Psoas muscle (tissue), 8 donors: Measurements from ENCODE around the gene S1PR1. TPM values are rescaled to one million over a fixed set of nuclear protein-coding genes. Genes with fewer than 3 reads are reported as not detected.

Source experiments
- ATAC-seq, 4 donors: fragments of 200-7000 bp; cut with Tn5 transposase; one replicate each; pipeline ENCODE4 v1.9.1; 2020; ENCODE audit warnings: moderate library complexity in 3 of 4, mild to moderate bottlenecking in 2 of 4
- DNase-seq, 2 donors: peaks; one replicate each; pipeline ENCODE4 v3.0.0-alpha.2; 2020
- H3K27ac ChIP-seq: fragments of 200-600 bp; one replicate; pipeline ENCODE4 v1.8.0; 2022
- H3K27me3 ChIP-seq, 3 donors: fragments of 200-600 bp in 1 of 3; one replicate each; pipeline versions ENCODE4 v1.6.1 to v1.8.0; 2013 to 2022; ENCODE audit warnings: low read length in 2 of 3, mild to moderate bottlenecking in 2 of 3, moderate library complexity in 1 of 3; ENCODE audit not compliant: insufficient read depth in 3 of 3
- H3K36me3 ChIP-seq, 2 donors: fragments of 200-600 bp in 1 of 2; one replicate each; pipeline versions ENCODE4 v1.6.1 to v1.8.0; 2013 to 2022; ENCODE audit warnings: low read depth in 1 of 2, mild to moderate bottlenecking in 1 of 2, moderate library complexity in 1 of 2; ENCODE audit not compliant: insufficient read depth in 1 of 2
- H3K4me1 ChIP-seq: fragments of 200-600 bp; one replicate; pipeline ENCODE4 v1.8.0; 2022
- H3K4me3 ChIP-seq: fragments of 200-600 bp; one replicate; pipeline ENCODE4 v1.8.0; 2022; ENCODE audit warnings: mild to moderate bottlenecking
- H3K9me3 ChIP-seq: fragments of 200-600 bp; one replicate; pipeline ENCODE4 v1.8.0; 2022
- WGBS, 3 donors: extraction: QIAGEN DNeasy Blood & Tissue Kit; methylation state at CpG; one replicate each; pipeline versions ENCODE4 v1.1.6 to v1.1.7; 2013; 5-methylcytosine and 5-hydroxymethylcytosine counted together
- intact Hi-C, 2 donors: fragments of 100-400 bp; cut with DNase I; formaldehyde crosslinking; loops; one replicate each; pipeline versions ENCODE4 v1.11.0 to v1.14.2; 2022
- polyA plus RNA-seq, 3 donors: library from polyadenylated mRNA; stranded (reverse); fragments of 200-250 nt; gene quantifications; one replicate each; pipeline ENCODE4 v1.2.3, GENCODE V29; 2013
- total RNA-seq, 4 donors: library from RNA; stranded (reverse); fragmentation: NEBNext Ultra II Directional in 2 of 4; extraction: Animal tissue kit (Norgen Biotek cat#: 25700) in 2 of 4; gene quantifications; one replicate each; pipeline versions ENCODE4 v1.2.1 to v1.2.4, GENCODE V29; 2021 to 2023
- TF ChIP-seq, protein P1 (sequence below): fragments of 200-600 bp; IDR thresholded peaks from one replicate; pipeline ENCODE4 v1.8.0; 2022; ENCODE audit warnings: antibody characterized with exemption
- donor health status: healthy with polysubstance abuse.
- donor health status: DM: no; HTN: no; CAD: no; lungs with moderate emphysema.
- donor health status: Bipolar disorder and iron deficiency.
- donor health status: healthy.
- donor health status: DM: yes; HTN: yes; CAD: no.
- donor health status: DM: no; HTN: no; CAD: no.
- donor health status: DM: no; HTN: no; CAD: no.
- donor health status: DM: yes; HTN: yes; CAD: no.

The S1PR1 gene
- total and polyA plus RNA-seq, 7 donors, result 21.9 to 35.7 (median 25.8) TPM

DNA sequence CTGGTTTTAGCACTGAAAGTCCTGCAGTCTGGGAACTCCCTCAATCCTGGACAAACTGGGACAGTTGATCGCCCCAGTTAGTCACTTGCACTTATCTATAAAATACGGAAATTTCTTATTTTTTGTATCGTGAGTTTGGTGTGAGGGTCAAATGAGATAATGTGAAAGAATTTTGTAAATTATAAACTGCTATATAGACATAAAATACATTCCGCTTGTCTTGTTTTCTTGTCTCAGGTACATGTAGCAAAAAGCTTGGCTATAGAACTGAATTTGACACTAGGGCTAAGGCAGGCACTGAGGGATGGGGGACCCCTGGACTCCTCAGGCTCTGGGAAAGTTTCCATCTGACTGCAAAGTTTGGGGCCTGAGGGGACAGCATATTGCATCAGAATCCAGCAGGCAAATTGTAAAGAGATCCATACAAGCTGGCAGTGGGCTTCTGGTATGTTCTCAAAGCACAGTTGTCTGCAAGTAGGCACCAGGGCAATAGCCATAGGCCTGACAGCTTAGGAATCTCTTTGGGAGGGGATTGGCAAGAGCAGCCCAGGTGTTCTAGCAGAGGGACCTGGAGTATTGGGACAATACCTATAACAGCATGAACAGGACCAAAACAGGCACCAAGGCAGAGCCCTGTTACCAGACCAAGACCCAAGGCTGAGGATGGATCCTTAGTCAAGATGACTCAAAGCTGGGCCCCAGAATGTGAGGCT is 44.3 kb downstream of the S1PR1 start:
- no peaks in the 10 kb centered on the region for H3K4me1 ChIP-seq
- intact Hi-C loops, result no loop called here
- DNase-seq, result no peak
- H3K36me3 ChIP-seq, result no peaks in the 10 kb centered on the region
- no peak overlapping the region for H3K27ac ChIP-seq
- TF ChIP-seq, protein P1, sequence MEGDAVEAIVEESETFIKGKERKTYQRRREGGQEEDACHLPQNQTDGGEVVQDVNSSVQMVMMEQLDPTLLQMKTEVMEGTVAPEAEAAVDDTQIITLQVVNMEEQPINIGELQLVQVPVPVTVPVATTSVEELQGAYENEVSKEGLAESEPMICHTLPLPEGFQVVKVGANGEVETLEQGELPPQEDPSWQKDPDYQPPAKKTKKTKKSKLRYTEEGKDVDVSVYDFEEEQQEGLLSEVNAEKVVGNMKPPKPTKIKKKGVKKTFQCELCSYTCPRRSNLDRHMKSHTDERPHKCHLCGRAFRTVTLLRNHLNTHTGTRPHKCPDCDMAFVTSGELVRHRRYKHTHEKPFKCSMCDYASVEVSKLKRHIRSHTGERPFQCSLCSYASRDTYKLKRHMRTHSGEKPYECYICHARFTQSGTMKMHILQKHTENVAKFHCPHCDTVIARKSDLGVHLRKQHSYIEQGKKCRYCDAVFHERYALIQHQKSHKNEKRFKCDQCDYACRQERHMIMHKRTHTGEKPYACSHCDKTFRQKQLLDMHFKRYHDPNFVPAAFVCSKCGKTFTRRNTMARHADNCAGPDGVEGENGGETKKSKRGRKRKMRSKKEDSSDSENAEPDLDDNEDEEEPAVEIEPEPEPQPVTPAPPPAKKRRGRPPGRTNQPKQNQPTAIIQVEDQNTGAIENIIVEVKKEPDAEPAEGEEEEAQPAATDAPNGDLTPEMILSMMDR, result no peak
- no peaks in the 10 kb centered on the region for H3K27me3 ChIP-seq
- 89 to 95% (median 94%) methylated on average over 4 of the region's 4 CpGs for WGBS, 3 donors
- ATAC-seq, result no peak
- no peak overlapping the region for H3K4me3 ChIP-seq
- H3K9me3 ChIP-seq, result no peaks in the 10 kb centered on the region

- DNase-seq, result no peak
- TF ChIP-seq, protein P1, result no peak
- no peak for ATAC-seq
- Histone ChIP-seq H3K4me3 (no peak overlapping the region), H3K27ac (no peak overlapping the region), H3K27me3 (no peaks in the 10 kb centered on the region), H3K36me3 (no peaks in the 10 kb centered on the region), H3K4me1 (no peaks in the 10 kb centered on the region), H3K9me3 (no peaks in the 10 kb centered on the region)
- intact Hi-C loops, result no loop called here
- WGBS, 3 donors, result 91 to 93% (median 92%) methylated on average over 3 of the region's 3 CpGs
Measured at GRCh38 chr1:101281751-101282150, 44.9 kb downstream of the S1PR1 start.

- Histone ChIP-seq H3K27ac (no peak overlapping the region), H3K27me3 (no peaks in the 10 kb centered on the region), H3K4me1 (no peaks in the 10 kb centered on the region), H3K4me3 (no peak overlapping the region), H3K9me3 (no peaks in the 10 kb centered on the region), H3K36me3 (no peaks in the 10 kb centered on the region)
- TF ChIP-seq, protein P1, result no peak
- ATAC-seq (no peak), DNase-seq (no peak)
- WGBS, 3 donors, result 64 to 69% (median 68%) methylated on average over 10 of the region's 10 CpGs
- intact Hi-C loops, result no loop called here
Measured at GRCh38 chr1:101282314-101283038, 45.7 kb downstream of the S1PR1 start.

GRCh38 chr1:101283443-101283842 is 46.6 kb downstream of the S1PR1 start:
- intact Hi-C loops, result no loop called here
- Histone ChIP-seq H3K27me3 (no peaks in the 10 kb centered on the region), H3K4me1 (no peaks in the 10 kb centered on the region), H3K27ac (no peak overlapping the region), H3K9me3 (no peaks in the 10 kb centered on the region), H3K36me3 (no peaks in the 10 kb centered on the region), H3K4me3 (no peak overlapping the region)
- TF ChIP-seq, protein P1, result no peak
- WGBS, 3 donors, result 53 to 70% (median 60%) methylated on average over 3 of the region's 3 CpGs
- ATAC-seq, result no peak
- DNase-seq, result no peak
